Fibroblast of skin of scalp (primary cell): Measurements from ENCODE around the gene TAS2R4. TPM values are rescaled to one million over a fixed set of nuclear protein-coding genes. Genes with fewer than 3 reads are reported as not detected.
A peak's percentile ranks its signal among the peaks of the same experiment; 100 is the strongest.
"Not testable (repeated sequence)": the region's sequence is repeated elsewhere in the genome, so short reads cannot be mapped to it uniquely, and the experiment has no call there.

Experiments
- DNase-seq: peaks from one replicate; pipeline ENCODE4 v3.0.0-alpha.2; 2013
- polyA plus RNA-seq, 2 experiments: library from polyadenylated mRNA; unstranded; fragments of 120-200 nt; gene quantifications; one replicate each; pipeline ENCODE4 v1.2.1, GENCODE V29; 2013; ENCODE audit not compliant: insufficient read length in 2 of 2

TAS2R4 gene, protein sequence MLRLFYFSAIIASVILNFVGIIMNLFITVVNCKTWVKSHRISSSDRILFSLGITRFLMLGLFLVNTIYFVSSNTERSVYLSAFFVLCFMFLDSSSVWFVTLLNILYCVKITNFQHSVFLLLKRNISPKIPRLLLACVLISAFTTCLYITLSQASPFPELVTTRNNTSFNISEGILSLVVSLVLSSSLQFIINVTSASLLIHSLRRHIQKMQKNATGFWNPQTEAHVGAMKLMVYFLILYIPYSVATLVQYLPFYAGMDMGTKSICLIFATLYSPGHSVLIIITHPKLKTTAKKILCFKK
- polyA plus RNA-seq (2013, experiment 1 of 2; ENCODE audit: insufficient read length), result 0.16 TPM
- polyA plus RNA-seq (2013, experiment 2 of 2; ENCODE audit: insufficient read length), result 0.10 TPM

DNA sequence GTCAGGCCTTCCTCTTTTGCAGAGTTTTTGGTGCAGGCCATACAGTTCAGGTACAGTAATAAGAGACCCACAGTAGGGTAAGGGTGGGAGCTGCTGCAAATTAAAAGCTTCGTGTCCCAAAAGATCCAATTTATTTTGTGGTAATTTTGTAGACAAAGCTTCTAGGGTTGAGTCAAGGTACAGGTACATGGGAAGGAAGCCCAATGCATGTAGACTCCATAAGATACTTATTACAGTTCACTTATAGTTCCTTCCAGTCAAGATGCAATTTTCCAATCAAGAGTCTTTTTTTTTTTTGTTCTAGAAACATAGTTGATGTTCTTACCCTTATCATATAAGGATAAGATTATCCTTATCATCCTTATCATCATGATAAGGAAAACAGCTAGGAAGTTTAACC lies at the start of gene TAS2R4:
Gene TAS2R4, plus strand, starts transcription at position 301 of the 400 bp plus-strand sequence. CDS start 1,815 bp downstream, outside the sequence.
- DNase-seq, result no peak

GRCh38 chr7:141729020-141729419 lies 47.5 kb upstream of the TAS2R4 start:
- no peak for DNase-seq

DNA sequence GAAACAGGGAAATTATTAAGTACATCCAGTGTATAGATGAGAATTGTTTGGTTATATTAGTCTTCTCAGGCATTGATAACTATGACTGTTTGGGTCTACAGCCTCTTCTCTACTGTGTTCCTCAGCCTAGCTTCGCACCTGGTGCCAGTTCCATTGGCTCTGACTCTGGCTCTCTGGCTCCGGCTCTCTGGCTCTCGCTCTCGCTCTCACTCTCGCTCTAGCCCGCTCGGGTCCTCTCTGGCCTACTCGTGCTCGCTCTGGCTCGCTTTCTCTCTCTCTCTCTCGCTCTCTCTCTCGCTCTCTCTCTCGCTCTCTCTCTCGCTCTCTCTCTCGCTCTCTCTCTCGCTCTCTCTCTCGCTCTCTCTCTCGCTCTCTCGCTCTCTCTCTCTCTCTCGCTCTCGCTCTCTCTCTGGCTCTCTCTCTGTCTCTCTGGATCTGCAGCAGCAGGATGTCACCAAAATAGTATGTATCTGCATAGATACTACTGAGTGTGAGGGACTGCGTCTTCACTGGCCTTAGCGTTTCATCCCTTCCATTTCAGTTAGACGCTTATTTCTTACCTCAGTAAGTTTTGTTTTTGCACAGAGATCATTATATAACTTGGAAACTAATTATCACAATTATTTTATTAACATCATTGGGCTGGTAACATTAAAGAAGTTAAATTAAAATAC lies 44.9 kb upstream of the TAS2R4 start:
- no peak for DNase-seq

- DNase-seq, result no peak
These were observed 39.2 kb upstream of the TAS2R4 start for GRCh38 chr7:141737118-141737835.

DNA sequence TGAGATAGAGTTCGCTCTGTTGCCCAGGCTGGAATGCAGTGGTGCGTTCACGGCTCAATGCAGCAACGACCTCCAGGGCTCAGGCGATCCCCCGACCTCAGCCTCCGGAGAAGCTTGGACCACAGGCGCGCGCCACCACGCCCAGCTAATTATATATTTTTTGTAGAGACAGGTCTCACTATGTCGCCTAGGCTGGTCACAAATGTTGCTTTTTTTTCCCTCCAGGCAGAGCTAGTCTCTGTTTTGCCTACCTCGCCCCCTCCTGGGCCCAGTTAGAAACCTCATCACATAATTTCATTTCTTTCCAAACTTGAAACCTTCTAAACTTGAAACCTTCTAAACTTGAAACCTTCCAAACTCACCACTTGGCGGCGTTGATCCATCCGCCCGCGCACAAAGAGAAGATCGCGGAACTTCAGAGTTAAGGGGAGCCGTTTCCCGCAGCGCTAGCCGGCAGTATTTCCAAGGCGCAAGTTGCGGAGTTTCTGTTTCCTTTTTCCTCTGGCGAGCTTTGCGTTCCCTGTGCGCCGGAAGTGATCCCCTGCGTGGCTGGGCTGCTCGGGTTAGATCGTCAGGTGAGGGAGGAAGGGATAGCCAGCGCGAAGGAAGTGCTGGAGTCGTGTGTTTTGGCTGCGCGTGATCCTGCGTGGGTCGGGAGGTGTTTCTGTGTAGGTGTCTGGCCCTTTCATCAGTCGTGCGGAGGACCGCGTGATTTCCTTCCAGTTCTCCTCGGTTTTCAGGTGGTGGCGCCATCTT lies 38.5 kb upstream of the TAS2R4 start, which contains the start of gene SSBP1:
Gene SSBP1, plus strand, starts transcription at position 523 of the 756 bp plus-strand sequence. CDS start 809 bp downstream, outside the sequence.
- peak; percentile 97 for DNase-seq

- no peak for DNase-seq
These were observed 37.9 kb upstream of the TAS2R4 start for GRCh38 chr7:141738592-141739013.

- no peak for DNase-seq
These were observed 37.2 kb upstream of the TAS2R4 start for GRCh38 chr7:141739250-141739649.

- no peak for DNase-seq
These were observed 34.2 kb upstream of the TAS2R4 start for GRCh38 chr7:141742229-141742628.

DNA sequence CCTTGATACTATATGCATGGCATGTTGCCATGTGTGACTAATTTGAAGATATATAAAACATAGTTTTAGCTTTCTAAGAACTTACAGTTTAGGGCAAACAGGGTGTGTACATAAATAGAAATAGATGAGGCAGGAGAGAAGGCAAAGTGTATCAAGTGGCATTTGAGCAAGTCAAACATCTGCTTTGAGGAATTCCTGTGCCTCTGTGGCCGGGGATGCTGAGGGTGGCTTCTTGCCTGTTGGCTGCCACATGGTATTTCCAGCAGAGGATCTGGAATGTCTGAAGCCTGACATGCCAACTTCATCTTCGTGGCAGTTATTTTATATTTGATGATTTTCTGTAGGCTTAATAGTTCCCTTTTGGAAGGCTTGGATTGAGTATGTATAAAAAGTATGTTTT lies 32.3 kb upstream of the TAS2R4 start:
- no peak for DNase-seq

GRCh38 chr7:141748396-141748795 lies 28.1 kb upstream of the TAS2R4 start:
- no peak for DNase-seq

GRCh38 chr7:141751904-141752303 lies 24.6 kb upstream of the TAS2R4 start:
- DNase-seq, result peak; percentile 26

DNA sequence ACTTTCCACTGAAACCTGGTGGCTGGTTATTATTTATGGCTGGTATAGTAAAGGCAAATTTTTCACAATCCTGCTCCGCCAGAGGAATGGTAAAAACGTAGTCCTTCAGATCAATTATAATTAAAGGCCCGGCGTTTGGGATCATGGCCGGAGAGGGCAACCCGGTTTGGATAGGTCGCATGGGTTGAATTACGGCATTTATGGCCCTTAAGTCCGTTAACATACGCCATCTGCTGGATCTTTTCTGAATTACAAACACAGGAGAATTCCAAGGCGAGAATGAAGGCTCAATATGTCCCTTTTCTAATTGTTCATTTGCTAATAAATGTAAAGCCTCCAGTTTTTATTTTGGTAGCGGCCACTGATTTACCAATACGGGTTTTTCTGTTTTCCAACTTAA lies 23.8 kb upstream of the TAS2R4 start:
- no peak for DNase-seq

- peak; percentile 5 for DNase-seq
These were observed 21.5 kb upstream of the TAS2R4 start for GRCh38 chr7:141754939-141755338.

DNA sequence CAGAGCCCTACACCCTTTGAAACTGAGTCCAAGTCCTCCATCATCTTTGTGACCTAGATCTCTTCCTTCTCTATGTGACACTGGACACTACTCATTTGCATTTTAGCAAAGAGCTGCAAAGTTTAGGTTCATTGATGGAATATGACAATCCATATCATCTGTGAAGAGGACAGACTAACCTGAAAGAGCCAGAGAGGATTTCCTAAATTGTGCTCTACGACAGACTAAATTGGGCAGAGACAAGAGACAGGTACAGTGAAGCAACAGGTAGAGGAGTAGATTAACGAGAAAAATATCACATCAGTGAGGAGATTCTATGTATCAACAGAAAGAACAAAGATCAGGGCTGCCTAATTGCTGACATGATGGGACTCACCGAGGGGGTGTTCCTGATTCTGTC lies 12.7 kb upstream of the TAS2R4 start, which contains the start of gene TAS2R3:
Gene TAS2R3, plus strand, starts transcription at position 301 of the 400 bp plus-strand sequence. Its CDS starts 62 bp downstream, at position 363.
- no peak for DNase-seq

GRCh38 chr7:141770083-141770583 lies 6.3 kb upstream of the TAS2R4 start:
- DNase-seq, result not testable (repeated sequence)

DNA sequence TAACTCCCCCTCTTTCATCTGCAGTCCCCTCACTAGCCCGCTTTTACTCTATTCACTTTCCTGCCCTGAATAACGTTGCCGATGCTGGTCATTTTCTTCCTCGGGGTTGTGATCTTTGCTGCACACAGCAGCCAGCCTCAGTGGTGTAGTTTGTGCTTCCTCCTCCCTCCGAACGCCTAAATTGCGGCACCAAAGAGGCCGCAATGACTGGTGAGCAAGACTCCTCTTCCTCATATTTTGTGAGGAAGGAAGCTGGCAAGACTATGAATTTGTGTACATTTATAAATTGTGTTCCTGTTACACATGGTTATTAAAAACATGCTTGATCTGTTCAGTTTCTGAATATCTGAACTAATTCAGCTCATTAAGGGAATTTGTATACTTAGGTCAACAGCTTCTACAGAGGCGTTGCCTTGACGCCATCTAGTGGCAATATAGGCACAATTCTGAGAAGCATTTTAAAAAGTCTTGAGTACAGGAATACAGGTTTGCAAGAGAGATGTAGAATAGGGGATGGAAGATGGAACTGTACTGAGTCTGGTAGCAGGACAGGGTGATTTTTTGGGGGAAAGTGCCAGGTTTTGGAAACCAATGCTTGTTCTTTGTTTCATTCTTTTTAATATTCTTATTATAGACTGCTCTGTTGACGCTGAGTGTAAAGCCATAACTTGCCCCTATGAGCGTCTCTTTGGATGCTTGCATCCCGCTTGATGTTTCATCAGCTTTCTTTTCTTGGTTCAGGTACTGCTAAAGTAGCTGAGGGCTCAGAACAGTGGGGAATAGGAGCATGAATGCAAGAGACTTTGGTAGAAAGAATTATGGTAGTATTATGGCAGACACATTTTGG lies 9.5 kb downstream of the TAS2R4 start:
- DNase-seq, result peak; percentile 41

DNA sequence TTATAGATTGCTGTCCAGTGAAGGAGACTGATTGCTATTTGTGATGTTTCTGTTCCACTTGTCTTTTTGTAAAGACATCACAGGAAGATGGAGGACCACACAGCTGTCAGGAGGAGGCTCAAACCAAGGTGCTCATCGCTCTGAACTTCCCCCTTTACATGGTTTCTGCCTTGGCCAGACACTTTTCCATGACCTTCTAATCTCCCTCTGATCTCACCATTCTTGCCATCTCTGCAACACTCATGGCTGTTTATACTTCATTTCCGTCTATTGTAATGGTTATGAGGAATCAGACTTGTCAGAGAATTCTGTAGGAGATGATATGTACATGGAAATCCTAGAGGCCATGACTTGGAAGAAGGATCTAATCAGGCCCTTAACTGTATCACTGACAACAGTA lies 11.8 kb downstream of the TAS2R4 start:
- DNase-seq, result no peak

DNA sequence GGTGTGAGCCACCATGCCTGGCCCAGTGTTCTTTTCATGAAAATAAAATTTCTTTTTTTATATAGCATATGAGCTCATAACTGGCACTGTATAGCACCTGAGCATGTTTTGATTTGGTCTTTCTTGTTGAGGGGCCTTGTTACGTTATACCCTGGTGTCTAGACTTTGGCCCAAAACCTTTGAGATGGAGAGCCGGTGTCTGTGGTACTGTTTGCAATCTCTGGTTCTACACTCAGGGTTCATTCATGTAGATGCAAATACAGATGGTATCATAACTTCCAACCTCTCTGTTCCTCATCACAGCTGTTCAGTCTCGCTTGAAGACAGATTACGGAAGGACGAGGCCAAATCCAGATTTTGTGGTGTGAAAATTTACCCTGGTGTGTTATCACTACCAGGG lies 13.4 kb downstream of the TAS2R4 start, which contains the start of gene TAS2R5:
Gene TAS2R5, plus strand, starts transcription at position 301 of the 400 bp plus-strand sequence. CDS start 145 bp downstream, outside the sequence.
- no peak for DNase-seq

GRCh38 chr7:141792526-141792925 lies 16.1 kb downstream of the TAS2R4 start:
- DNase-seq, result no peak

GRCh38 chr7:141820067-141820466 lies 43.6 kb downstream of the TAS2R4 start:
- no peak for DNase-seq

DNA sequence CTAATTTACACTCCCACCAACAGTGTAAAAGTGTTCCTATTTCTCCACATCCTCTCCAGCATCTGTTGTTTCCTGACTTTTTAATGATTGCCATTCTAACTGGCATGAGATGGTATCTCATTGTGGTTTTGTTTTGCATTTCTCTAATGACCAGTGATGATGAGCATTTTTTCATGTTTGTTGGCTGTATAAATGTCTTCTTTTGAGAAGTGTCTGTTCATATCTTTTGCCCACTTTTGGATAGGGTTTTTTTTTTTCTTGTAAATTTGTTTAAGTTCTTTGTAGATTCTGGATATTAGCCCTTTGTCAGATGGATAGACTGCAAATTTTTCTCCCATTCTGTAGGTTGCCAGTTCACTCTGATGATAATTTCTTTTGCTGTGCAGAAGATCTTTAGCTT lies 46.0 kb downstream of the TAS2R4 start:
- not testable (repeated sequence) for DNase-seq
